COR-L47 (cell line): Measurements from ENCODE around the gene MDH1B.
"Not testable (repeated sequence)": the region's sequence is repeated elsewhere in the genome, so short reads cannot be mapped to it uniquely, and the experiment has no call there.

Experiments used
- DNase-seq: peaks from one replicate; lab custom pipeline; 2025; lab: John Stamatoyannopoulos, UW

The MDH1B gene

DNA sequence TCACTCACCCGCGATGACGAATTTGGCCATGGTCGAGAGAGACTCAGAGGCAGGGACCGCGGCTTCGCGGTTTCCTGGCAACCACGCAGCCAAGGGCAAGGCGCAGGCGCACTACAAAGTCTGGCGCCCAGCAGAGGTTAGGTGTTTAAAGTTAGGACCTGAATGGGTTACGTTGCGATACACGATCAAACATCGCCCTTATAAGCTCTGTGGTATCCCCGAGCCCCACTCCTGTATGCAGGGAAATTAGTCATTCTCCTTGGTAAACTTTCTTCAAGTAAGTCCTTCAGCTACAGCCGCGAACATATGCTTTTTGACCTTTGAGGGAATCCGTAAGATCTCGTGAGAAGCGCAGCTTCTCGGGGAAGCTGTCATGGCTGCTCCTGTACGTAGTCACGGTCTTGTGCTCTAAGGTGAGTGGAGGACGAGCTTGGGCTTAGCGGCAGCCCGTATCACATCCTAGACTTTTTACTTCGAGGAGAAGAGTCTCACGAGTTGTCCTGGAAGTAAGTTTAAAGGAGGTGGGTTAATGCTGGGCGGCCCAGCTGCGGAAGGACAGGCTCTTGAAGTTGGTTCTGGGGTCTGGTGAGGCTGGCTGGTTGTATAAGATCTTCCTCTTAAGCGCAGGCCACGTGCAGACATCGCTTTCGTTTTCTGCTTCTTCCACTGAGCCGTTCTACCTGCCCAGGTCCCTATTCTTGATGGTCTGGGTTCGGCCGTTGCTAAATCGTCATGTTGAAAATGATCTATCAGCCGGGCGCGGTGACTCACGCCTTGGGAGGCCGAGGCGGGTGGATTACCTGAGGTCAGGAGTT is at the start of gene MDH1B, which contains the start of gene FASTKD2:
MDH1B (minus strand) TSS at position 87 of the 815 bp plus-strand sequence; CDS start at position 30, 57 bp downstream.
FASTKD2 (plus strand) TSS at position 365 of the 815 bp plus-strand sequence. CDS start 1,088 bp downstream, outside the sequence.
- DNase-seq: peak; percentile 84

DNA sequence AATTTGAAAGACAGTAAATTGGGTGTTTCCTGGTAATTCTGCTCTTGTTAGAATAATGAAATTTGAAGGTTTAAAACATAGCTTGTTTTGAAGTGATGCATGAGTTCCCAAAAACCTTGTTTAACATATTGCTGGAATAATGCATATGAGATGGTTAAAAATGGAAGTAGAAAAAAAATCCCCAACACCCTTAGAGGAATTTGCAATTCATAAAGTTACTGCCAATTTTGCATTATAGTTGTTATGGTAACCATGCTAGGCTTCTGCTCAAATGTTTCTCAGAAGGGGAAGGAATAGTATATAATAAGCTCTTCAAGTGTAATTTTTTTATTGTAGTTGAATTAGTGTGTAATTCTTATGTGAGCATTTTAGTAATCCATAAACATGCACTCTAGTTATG is 49.4 kb upstream of the MDH1B start:
- no peak for DNase-seq

DNA sequence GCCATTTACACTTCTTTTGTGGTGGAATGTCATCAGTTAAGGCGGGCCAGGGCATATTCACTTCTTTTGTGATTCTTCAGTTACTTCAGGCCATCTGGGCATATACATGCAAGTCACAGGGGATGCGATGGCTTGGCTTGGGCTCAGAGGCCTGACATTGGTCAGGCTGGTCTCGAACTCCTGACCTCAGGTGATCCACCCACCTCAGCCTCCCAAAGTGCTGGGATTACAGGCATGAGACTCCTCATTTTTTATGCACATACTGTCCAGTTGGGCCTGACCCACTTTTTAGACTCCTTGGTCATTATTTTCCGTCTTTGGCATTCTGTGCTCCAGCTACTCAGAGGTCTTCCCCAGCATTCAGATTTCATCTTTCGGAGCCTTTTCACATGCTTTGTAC is 47.3 kb upstream of the MDH1B start:
- DNase-seq: not testable (repeated sequence)

DNA sequence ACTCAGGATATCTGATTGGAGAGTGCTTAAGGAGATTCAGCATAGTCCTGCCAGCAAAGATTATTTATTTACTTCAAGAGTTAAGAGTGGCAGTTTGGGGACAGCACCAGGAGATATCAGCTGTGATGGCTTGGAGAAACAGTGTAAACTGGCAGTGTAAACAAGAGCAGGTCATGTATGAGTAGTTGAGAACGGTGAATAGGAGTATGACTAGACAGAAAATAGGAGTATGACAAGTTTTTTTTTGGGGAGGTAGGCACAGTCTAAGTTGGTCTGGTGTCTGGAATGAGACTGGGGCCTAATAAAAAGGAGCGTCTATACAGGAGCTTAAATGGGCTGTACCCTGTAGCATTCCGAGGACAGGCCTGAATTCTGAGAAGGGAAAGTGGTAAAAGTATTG is 42.5 kb upstream of the MDH1B start:
- DNase-seq: not testable (repeated sequence)

DNA sequence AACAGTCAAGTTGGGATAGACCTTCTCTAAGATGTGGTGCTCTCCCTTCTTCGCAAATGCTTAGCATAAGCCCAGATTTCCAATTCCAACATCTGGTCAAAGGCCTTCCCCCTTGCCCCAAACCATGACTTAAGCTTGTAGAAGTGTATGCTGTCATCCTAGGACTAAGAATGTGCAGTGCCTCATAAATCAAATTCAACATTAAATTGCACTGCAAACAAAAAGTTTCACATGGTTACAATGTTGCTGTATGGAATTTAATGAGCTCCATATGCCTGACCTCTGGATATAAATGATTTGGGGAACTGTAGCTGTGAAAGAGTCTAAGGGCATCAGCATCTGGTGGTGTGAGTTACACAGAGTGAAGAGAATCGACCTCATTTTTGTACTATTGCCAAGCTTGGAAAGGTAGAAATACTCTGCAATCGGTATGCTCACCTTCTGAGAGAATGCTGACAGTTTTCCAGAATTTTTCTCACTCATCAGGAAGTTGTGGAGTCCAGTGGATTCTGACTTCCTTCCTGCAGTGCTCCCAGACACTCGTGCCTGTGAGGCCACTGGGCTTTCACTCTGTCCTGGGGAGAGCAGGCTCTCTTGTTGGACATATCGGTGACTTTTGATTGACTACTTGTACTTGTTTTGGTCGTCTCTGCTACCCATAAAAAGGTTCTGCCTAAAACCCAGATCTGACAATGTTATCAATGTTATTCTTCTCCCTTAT is 40.9 kb upstream of the MDH1B start:
- DNase-seq: no peak

DNA sequence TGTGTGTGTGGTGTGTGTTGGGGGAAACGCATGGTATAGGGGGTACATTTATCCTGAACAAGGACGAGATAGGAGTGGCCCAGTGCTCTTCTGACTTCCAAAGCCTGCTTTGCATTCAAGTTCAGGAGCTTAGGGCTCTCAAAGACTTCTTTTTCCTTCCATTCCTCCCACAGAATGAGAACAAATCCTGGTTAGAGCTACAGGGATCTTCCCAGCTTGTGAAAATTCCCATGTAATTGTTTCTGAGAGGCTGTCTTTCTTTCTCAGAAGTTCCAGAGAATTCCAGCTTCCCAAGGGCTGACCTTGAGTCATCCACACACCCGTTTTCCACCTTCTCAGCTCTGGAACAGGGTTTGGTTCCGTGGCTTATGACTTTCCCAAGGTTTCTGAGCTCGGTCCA is 39.2 kb upstream of the MDH1B start:
- no peak for DNase-seq

DNA sequence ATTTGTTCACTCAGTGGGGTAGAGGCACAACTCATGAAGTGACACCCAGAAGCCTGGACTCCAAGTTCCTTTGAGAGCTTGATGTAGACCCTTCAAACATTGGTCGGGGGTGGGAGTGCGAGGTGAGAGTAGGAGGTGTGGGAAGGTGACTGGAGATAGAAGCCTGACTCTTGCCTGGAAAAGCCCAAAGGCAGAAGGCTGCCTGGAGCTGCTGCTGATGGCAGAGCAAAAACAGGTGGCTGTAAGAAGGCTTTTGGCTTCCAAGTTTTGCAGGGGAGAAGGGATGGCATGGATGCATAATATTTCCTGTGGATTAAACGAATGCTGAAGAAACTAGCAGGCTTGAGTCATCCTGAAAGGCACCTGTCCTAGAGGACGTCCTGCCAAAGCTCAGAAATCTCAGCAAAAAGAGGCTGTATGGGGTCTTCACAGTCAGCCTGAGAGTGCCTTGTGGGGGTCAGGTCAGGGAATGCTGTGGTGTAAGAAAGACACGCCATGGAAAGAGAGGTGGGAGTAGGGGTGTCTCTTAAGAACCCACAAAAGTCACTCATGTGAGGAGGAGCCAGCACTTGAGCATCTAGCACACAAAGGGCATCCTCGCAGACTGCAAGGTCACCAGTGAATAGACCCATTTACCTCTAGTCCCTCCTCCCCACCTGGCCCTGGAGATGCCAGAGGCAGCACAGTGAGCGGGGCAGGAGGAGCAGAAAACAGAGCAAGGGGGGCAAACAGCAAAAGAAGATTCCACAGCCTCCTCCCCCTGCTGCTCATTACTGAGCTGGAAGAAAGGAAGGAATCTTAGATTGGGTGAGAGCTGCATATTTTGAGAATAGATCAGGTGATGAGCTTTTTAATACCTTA is 37.8 kb upstream of the MDH1B start:
- DNase-seq: no peak

DNA sequence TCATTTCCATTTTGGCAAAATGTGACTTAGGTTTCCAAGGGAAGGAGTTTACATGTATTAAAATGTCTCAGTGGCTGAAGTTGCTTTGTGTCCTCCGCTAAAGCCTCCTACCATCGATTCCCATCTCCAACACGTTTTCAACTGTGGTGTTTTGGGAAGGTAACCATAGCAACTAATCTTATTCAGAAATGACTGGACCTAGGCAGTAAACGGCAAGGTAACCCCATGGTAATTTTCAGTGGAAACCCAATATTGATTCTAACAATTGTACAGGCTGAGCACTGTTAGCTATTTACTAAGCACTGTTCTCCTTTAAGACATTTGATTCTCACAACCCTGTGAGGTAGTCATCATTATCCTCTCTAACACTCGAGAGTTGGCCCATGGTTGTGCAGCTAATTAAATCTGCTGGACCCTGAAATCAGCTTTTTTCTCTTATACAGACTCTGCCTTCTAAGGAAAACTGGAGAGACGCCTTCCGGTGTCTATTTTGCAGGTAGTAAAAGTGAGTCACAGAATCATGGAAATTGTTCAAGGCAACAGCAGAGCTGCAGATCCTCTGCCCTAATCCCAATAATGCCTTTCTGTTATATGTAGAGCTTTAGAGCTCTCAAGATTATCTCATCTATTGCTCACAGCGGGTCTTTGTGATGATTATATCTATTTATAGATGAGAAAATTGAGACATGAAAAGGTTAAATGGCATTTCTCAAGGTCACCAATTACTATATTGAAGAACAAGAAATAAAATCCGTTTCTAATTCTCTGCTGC is 36.5 kb upstream of the MDH1B start:
- DNase-seq: no peak

DNA sequence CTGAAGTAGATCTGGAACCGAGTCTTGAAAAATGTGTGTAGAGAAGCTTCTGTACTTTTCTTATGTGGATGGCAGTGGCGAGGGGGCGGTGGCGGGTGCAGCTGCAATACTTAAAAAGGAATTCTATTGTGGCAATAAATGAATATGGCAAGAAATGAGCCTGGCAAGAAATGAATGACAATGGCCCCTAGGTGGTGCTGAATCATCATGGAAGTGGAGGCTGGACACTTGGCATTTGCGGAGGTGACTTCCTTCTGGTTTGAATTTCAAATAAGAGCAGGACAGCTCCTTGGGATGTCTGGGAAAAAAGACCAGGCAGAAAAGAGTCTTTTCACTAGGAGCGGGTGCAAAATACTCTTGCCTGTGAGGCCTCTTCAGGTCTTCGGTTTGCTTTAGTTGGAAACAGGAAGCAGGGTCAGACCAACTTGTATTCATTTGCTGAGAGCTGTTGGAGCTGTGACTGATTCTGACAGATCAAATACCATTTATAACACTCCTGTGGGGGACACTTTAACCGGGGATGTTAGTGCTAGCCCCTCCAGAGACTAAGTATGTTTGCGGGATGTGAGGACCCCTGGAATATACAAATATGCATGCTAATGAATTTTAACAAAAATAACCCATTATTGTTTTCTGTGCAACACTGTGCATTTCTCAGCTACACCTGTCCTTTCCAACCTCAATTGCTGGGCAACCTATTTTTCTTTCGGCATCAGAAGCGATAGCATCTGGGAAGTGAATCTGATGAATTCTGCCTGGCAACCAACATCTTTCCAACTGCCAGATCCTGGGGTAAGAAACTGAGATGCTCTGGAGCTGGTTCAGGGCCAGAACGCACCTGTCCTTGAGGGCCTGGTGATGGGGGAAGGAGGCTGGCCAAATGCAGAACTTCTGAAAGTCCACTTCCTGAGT is 35.6 kb upstream of the MDH1B start:
- DNase-seq: peak; percentile 73

DNA sequence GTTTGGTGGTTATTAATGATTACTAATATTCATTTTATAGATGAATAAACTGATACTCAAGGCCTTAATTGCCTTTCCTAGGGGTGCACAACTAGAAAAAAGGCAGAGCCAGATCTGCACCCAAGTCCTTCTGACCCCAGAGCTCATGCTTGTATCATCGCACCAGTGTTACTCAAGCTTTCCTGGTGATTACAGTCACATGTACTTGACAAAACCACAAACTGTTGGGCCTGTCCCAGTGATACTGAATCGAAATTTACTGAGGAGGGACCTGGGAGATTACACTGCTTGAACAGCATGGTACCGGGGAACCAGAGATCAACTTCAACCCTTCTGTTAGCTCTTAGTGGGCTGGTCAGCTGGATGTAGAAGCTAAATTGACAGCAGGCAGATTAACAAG is 34.0 kb upstream of the MDH1B start:
- no peak for DNase-seq

DNA sequence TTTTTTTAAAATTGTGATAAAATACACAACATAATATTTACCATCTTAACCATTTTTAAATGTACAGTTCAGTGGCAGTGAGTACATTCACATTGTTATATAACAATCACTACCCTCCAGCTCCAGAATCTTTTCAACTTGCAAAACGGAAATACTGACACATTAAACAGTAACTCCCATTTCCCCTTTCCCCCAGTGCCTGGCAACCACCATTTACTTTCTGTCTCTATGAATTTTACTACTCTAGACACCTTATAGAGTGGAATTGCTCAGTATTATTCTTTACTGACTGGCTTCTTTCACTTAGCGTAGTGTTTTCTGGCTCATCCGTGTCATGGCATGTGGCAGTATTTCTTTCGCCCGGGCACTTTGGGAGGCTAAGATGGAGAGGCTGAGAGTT is 32.9 kb upstream of the MDH1B start:
- DNase-seq: no peak

DNA sequence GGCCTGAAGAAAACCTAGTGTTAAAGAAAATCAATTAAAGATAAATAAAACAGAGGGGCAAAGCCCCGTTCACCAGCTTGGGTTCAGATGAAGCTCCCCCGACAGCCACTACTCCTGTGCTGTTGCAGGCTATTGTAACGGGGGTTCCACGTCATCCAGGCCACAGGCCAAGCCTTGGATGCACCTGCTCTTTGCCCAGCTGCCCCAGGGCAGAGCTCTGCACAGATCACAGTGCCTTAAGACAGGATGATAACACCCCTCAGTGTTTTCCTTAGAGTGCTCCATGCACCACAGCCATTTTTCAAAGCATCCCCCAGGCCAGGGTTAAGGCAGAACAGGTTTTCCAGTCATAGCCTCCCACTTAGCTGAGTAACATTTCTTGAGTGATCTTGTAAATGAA is 32.2 kb upstream of the MDH1B start:
- no peak for DNase-seq

DNA sequence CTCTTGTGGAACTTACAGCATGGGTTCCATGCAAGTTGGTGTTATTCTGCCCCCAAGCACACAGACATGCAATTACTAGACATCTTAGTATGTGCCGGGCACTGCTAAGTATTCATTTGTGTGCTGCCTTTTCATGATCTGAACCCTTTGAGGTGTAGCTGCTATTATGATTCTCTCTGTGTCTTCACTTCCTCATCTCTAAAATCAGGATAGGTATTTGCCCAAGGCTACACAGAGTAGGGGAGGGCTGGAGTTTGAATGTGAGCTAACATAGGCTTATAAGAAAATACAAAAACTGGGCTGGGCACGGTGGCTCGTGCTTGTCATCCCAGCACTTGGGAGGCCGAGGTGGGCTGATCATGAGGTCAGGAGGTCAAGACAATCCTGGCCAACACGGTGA is 27.5 kb upstream of the MDH1B start:
- no peak for DNase-seq

DNA sequence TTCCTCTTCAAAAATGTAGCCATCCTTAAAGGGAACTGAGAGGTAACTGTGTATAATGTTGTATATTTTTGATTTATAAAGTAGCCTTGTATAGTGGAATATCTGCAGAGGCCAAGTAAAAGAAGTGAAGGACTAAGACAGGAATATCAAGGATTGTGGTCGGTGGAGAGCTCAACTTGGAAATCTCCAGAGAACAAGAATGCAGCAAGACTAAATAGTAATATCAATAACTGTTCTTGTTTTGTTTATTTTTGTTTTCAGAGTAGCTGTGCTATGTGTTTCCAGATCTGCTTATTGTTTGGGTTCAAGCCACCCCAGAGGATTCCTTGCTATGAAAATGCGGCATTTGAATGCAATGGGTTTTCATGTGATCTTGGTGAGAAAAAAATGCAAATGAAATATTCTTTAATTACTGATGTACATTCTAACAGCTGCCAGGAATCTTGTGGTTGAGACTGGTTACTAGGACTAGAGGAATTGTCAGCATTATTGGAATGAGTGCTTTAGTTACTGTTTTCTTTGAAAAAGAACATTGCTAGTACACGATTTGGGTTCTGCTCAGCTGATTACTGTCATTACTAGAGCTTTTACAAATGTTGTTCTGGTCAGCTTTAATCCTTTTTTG is 25.3 kb upstream of the MDH1B start:
- no peak for DNase-seq

DNA sequence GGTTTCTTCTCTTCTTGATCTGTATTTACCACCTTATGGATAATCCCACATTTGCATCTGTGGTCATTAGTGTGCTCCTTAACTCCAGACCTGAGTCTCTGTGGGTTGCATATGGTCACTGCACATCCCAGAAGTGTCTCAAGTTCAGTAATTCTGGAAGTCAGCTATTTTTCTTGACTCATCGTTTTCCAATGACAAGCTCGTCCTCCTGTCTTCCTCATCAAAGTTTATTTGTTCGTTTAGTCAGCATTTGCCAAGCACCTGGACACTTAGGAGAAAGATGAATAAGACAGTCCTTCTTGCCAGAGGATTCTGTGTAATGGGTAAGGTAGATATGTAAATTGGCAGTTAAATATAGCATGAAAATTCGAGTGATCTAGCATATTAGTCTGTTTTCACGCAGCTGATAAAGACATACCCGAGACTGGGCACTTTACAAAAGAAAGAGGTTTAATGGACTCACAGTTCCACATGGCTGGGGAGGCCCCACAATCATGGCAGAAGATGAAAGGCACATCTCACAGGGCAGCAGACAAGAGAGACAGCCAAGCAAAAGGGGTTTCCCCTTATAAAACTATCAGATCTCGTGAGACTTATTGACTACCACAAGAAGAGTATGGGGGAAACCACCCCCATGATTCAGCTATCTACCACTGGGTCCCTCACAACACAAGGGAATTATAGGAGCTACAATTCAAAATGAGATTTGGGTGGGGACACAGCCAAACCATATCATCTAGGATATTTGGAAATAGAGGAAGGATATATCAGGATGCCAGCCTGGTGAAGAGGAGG is 19.6 kb upstream of the MDH1B start:
- no peak for DNase-seq

DNA sequence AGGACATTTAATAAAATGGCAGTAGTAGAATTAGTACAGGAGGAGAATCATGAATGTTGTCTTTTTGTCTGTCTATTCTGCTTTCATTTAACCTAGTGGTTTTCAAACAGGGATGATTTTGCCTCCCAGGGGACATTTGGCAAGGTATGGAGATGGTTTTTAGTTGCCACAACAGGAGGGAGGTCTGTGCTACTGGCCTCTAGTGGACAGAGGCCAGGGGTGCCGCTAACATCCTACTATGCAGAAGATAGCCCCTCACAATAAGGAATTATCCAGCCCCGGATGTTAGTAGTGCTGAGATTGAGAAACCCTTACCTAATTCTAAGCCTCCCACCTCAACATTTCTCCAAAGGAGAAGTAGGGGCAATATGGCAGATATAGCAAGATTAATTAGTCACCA is 18.6 kb upstream of the MDH1B start:
- no peak for DNase-seq

DNA sequence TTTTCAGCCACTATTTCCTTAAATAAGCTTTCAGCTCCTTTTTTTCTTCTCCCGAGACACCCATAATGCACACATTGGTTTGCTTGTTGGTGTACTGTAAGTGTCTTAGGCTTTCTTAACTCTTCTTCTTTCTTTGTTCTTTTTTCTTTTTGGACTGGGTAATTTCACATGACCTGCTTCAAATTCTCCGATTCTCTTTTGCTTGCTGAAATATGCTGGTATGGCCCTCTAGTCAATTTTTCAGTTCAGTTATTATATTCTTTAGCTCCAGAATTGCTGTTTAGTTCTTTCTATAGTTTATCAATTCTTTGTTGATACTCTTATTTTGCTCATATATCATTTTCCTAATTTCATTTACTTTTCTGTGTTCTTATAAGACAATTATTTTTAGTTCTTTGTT is 15.5 kb upstream of the MDH1B start:
- DNase-seq: no peak

DNA sequence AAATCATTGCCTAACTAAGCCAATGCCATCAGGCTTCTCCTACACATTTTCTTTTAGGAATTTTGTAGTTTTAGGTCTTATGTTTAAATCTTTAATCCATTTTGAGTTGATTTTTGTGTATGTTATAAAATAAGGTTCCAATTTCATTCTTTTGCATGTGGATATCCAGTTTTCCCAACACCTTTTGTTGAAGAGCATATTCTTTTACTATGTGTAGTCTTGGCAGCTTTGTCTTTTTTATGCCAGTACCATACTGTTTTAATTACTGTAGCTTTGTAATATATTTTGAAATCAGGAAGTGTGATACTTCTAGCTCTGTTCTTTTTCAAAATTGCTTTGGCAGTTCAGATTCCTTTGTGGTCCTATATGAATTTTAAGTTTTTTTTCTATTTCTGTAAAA is 11.3 kb upstream of the MDH1B start:
- DNase-seq: no peak

DNA sequence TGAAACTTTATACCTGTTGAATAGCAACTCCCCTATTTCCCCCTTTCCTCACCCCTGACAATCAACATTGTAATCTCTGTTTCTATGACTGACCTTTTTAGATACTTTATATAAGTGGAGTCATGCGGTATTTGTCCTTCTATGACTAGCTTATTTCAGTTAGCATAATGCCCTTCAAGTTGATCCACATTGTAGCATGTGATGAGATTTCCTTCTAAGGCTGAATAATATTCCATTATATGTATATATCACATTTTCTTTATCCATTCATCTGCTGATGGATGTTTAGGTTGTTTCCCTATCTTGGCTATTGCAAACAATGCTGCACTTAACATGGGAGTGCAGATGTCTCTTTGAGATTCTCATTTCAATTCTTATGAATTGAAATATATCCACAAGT is 9.7 kb upstream of the MDH1B start:
- no peak for DNase-seq
